GM18511 (cell line): ENCODE measurements around the gene C21orf91.

Experiments used
- ATAC-seq: cut with Tn5 transposase; IDR thresholded peaks from one replicate; pipeline ENCODE4 v1.9.1; 2021; ENCODE audit warnings: mild to moderate bottlenecking, moderate library complexity; ENCODE audit not compliant: unreplicated experiment

Gene C21orf91

DNA sequence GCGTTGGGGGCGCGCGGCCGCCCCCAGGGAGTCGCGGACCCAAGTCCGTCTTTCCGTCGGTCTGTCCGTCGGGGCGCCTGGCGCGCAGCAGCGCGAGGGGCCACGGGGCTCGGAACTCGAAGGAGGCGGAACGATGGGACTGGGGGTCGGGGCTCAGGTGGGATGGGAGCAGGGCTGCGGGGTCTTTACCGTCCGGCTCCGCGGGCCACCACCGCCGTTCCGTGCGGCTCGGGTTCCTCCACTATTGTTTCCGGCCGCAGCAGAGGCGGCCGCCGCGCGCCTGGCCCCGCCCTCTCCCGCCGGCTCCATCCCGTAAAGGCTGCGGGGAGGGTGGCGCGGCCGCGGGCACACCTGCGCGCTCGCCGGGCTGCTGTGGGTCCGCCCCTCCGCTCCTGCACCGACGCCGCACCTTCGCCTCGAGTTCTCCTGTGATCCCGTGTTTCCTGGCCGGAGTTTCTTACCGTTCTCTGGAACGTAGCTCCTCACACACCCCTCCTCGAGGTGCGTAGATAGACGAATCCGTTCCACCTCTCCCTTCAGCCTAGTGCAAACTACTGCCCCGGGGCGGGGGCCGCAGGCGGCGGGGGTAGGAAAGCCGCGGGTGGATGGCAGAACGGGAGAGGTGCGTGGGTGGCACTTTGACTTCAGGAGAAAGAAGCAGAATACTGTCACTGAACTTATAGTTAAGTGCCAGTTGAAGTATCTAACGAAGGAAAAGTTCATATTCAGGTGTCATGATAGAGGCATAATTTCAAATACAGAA is at the start of gene C21orf91:
Gene C21orf91, minus strand, starts transcription at position 243 of the 763 bp plus-strand sequence. CDS start 1,038 bp downstream, outside the sequence.
- ATAC-seq = peak; percentile 90

- no peak for ATAC-seq
Observed at GRCh38 chr21:17866590-17866989, 47.4 kb upstream of the C21orf91 start.

DNA sequence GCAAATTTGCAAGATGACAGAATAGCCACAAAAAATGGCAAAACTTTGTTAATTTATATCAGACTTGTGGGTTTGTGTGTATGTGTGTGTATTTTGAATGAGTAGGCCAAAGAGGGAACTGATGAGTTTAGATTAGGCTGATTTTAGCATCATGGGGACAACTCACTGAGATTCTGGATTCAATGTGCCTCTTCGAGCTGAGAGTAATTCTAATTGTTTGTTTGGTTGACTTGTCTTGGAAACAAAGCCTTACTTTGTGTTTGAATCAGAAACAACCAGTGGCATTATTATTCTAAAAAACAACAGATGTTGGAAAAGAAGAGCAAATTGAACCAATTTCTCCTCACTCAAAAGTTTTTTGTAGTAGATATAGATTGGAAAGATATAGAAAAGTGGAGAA is 40.5 kb upstream of the C21orf91 start:
- ATAC-seq = no peak

- ATAC-seq = no peak
Observed at GRCh38 chr21:17858747-17859146, 39.6 kb upstream of the C21orf91 start.

DNA sequence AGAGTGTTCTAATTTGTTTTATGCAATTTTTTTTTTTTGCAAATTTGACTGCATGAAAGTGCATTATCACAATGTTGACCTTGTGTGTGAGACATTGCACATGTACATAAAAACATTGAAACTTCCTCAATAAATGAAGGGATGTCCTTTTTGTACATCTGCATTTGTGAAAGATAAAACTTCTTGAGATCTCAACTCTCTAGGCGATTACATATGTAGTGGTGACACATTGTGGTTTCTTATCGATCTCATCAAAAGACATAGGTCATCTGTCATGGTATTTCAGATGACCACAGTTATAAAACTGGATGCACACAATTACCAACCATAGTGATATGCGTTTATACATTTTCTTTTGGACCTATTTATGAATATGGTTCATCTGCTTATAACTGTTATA is 35.6 kb upstream of the C21orf91 start:
- no peak for ATAC-seq

DNA sequence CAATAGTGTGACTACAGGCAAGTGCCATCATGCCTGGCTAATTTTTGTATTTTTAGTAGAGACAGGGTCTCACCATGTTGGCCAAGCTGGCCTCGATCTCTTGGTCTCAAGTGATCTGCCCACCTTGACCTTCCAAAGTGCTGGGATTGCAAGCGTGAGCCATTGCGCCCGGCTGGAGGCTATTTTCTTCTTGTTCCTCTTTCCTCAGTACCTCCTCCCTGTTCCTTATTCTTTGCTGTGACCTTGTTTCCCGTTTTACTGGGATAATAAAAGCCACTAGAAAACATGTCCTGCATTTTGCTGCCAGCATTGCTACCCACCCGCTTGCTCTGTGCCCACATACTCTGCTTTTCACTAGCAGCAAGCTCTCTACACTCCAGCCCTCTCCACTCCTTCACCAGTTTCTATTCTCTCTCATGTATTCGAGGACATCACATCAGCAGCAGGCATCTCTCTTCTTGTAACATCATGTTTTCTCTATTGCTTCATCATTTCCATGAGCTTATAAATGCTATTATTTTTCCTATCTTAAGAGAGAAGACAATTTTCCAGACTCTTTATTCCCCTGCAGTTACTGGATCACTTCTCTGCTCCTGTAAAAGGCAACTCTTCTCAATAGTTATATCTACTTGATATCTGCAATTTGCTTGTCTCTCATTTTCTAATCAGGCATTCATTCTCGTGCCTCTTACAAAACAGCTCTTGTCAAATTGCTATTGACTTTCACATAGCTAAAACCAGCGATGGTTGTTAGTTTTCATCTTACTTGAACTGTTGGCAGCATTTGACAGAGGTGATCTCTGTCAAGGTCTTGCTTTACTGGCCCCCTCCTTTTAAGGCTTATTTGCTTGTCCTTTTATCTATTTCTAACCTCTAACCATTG is 34.5 kb upstream of the C21orf91 start:
- ATAC-seq = no peak

DNA sequence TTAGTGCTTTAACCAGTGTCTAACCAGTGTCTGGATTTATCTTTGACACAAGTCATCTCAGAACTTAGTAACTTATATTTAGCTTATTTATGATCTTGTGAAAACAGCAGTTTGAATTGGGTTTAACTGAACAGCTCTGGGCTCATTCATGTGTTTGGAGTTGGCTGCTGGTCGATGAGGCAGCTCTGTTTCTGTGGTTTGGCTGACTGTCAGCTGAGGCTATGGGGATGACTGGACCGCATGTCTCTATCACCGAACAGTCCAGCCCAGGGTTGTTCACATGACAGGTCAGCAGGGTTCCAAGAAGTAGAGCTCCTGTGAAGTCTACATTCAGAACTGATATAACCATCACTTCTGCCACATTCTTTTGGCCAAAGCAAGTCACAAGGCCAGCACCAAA is 29.1 kb upstream of the C21orf91 start:
- ATAC-seq = peak; percentile 96

DNA sequence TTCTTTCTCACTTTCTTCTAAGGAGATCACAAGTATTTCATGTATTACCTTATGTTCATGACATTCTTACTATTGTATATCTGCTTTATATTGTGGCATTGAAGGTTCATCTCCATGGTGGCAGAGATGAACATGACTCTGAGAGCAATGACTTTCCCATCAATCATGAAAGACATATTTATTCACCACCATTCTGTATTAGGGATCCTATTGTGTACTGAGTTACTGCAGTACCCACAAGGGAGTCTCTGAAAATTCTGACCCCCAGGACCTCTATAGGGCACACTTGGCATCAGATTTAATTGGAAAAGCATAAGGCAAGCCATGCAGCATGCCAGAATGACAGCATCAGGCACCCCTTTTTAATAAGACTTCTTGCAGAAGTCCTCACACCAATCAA is 21.9 kb upstream of the C21orf91 start:
- ATAC-seq = no peak

GRCh38 chr21:17834639-17835354 is 15.6 kb upstream of the C21orf91 start:
- peak; percentile 81 for ATAC-seq

DNA sequence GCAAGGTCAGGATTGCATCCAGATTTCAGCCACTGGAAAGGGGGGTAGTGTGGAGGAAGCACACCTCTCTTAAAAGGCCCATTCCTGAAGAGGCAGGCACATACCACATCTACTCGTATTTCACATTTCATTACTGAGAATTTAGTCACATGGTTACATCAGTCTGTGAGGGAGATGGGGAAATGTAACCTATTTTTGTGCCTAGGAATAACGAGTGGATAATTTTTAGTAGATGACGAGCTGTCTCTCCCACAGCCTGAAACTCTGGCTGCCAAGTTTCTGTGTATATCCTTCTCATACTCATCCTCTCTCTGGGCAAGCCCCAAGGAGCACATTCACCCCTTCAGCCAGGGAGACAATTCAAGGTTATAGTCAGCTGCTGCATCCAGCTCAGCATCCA is 10.3 kb upstream of the C21orf91 start:
- no peak for ATAC-seq

DNA sequence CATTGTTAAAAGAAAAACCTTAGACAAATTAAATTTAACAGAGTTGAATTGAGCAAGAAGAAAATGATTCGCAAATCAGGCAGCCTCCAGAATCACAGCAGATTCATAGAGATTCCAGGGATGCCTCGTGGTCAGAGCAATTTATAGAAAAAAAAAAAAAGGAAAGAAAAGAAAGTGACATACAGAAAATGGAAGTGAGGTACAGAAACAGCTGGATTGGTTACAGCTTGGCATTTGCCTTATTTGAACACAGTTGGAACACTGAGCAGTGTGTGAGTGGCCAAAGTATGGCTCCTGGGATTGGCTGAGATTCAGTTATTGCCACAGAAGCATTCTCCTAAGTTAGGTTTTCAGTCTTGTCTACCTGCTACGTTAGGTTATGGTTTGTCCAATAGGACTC is 9.1 kb upstream of the C21orf91 start:
- no peak for ATAC-seq

DNA sequence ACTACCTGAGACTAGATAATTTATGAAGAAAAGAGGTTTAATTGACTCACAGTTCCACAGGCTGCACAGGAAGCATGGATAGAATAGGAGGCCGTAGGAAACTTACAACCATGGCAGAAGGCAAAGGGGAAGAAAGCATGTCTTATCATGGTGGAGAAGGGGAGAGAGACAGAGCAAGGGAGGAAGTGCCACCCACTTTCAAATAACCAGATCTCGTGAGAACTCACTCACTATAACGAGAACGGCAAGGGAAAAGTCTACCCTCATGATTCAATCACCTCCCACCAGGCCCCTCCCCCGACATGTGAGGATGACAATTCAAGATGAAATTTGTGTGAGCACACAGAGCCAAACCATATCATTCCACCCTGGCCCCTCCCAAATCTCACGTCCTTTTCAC is 4.7 kb upstream of the C21orf91 start:
- ATAC-seq = no peak

DNA sequence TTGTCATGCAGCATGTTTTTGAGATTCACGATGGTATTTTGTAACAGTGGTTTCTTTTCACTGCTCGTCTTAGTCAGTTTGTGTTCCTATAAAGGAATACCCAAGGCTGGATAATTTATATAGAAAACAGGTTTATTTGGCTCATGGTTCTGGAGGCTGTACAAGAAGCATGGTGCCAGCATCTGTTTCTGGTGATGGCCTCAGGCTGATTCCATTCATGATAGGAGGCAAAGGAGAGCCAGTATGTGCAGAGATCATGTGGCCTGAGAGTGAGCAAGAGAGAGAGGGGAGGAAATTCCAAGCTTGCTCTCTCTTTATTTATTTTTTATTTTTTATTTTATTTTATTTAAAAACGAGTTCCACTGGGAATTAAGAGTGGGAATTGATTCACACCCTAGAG is 2.0 kb upstream of the C21orf91 start:
- ATAC-seq = no peak

- peak; percentile 75 for ATAC-seq
Observed at GRCh38 chr21:17819877-17820229, 697 bp upstream of the C21orf91 start.

- ATAC-seq = peak; percentile 10
Observed at GRCh38 chr21:17818186-17819113, 706 bp downstream of the C21orf91 start.

DNA sequence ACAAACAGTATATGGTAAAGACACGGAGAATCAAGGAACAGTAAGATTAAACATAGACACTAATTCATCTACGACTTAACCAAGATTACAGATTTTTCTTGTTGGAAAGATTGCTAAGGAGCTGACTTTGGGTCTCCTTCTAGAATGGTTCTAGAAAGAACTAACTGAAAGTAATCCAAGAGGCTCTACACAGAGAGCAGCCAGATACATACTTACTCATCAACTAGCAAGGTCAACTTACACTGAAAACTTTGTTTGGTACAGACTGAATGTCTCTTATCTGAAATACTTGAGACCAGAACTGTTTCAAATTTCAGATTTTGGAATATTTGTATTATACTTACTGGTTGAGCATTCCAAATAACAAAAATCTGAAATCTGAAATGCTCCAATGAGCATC is 5.8 kb downstream of the C21orf91 start:
- no peak for ATAC-seq

GRCh38 chr21:17805966-17806365 is 13.2 kb downstream of the C21orf91 start:
- no peak for ATAC-seq

DNA sequence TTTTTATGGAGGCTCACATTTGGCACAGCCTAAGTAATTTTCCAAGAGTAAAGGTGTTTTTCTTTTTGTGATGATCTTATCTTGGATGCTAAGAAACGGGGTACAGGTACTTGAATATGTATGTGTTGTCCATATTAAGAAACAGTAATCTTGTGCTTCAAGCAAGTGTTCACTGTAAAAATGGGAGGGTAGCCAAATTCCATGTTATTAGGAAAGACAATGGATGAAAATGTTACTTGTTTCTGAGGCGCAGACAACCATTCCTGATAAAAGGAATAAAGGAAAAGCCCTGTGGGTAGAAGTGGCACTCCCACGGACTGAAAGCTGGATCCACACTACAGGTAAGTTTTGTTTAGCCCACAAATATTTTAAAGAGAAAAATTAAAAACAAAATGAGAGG is 15.6 kb downstream of the C21orf91 start:
- no peak for ATAC-seq

GRCh38 chr21:17802572-17802971 is 16.6 kb downstream of the C21orf91 start:
- ATAC-seq = no peak

- ATAC-seq = no peak
Observed at GRCh38 chr21:17799414-17800164, 19.6 kb downstream of the C21orf91 start.
